ENCODE results near the gene UGT1A6.

The UGT1A6 gene

GRCh38 chr2:233799716-233800115 is 107.0 kb downstream of the UGT1A6 start:
- no peak overlapping the region for H3K4me3 ChIP-seq (ENCODE audit: low read length)
- no peak for TF ChIP-seq CTCF (IDR thresholded peaks at IDR 0.05; ENCODE audit: insufficient read depth, low read depth, low read length, missing control alignments)
- no peak for DNase-seq (ENCODE audit: low read depth)

GRCh38 chr2:233800208-233800607 is 107.5 kb downstream of the UGT1A6 start:
- TF ChIP-seq CTCF (IDR thresholded peaks at IDR 0.05; ENCODE audit: insufficient read depth, low read depth, low read length, missing control alignments) = no peak
- no peak for DNase-seq (ENCODE audit: low read depth)
- H3K4me3 ChIP-seq (ENCODE audit: low read length) = no peak overlapping the region

- no peak overlapping the region for H3K4me3 ChIP-seq (ENCODE audit: low read length)
- no peak for TF ChIP-seq CTCF (IDR thresholded peaks at IDR 0.05; ENCODE audit: insufficient read depth, low read depth, low read length, missing control alignments)
- peak; percentile 36 for DNase-seq (ENCODE audit: low read depth)
Measured at GRCh38 chr2:233801357-233802131, 108.9 kb downstream of the UGT1A6 start.

GRCh38 chr2:233802132-233802815 is 109.6 kb downstream of the UGT1A6 start:
- no peak overlapping the region for H3K4me3 ChIP-seq (ENCODE audit: low read length)
- TF ChIP-seq CTCF (IDR thresholded peaks at IDR 0.05; ENCODE audit: insufficient read depth, low read depth, low read length, missing control alignments) = no peak
- DNase-seq (ENCODE audit: low read depth) = no peak

- no peak for TF ChIP-seq CTCF (IDR thresholded peaks at IDR 0.05; ENCODE audit: insufficient read depth, low read depth, low read length, missing control alignments)
- no peak for DNase-seq (ENCODE audit: low read depth)
- H3K4me3 ChIP-seq (ENCODE audit: low read length) = no peak overlapping the region
Measured at GRCh38 chr2:233803292-233803911, 110.7 kb downstream of the UGT1A6 start.

GRCh38 chr2:233803994-233804393 is 111.3 kb downstream of the UGT1A6 start:
- DNase-seq (ENCODE audit: low read depth) = no peak
- TF ChIP-seq CTCF (IDR thresholded peaks at IDR 0.05; ENCODE audit: insufficient read depth, low read depth, low read length, missing control alignments) = no peak
- H3K4me3 ChIP-seq (ENCODE audit: low read length) = no peak overlapping the region
